Measurements from ENCODE around the gene KATNAL1.
"Not testable (repeated sequence)": the region's sequence is repeated elsewhere in the genome, so short reads cannot be mapped to it uniquely, and the experiment has no call there.

The KATNAL1 gene

DNA sequence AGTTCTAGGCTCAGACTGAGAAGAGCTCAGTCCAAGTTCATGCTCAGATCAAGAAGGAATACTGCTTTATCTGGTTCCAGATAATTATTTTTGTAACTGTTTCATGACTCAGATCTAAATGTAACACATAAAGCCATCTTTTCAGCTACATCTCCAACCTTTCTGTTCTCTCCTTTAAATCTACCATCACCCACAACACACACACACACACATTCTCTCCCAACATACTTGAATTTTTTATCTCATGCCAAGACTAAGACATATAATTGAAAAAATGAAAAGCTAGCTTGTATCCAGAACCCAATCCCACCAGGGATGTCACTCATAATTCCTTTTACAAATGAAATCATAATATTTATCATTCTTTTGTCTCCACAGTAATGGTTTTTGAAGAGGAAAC lies 7.6 kb downstream of the KATNAL1 start:
- TF ChIP-seq, protein P1, sequence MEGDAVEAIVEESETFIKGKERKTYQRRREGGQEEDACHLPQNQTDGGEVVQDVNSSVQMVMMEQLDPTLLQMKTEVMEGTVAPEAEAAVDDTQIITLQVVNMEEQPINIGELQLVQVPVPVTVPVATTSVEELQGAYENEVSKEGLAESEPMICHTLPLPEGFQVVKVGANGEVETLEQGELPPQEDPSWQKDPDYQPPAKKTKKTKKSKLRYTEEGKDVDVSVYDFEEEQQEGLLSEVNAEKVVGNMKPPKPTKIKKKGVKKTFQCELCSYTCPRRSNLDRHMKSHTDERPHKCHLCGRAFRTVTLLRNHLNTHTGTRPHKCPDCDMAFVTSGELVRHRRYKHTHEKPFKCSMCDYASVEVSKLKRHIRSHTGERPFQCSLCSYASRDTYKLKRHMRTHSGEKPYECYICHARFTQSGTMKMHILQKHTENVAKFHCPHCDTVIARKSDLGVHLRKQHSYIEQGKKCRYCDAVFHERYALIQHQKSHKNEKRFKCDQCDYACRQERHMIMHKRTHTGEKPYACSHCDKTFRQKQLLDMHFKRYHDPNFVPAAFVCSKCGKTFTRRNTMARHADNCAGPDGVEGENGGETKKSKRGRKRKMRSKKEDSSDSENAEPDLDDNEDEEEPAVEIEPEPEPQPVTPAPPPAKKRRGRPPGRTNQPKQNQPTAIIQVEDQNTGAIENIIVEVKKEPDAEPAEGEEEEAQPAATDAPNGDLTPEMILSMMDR (conservative IDR thresholded peaks at IDR 0.05; ENCODE audit: low read depth, low read length): no peak
- DNase-seq (ENCODE audit: low read depth): no peak

GRCh38 chr13:30295116-30295515 lies 12.2 kb downstream of the KATNAL1 start:
- TF ChIP-seq, protein P1 (conservative IDR thresholded peaks at IDR 0.05; ENCODE audit: low read depth, low read length): no peak
- DNase-seq (ENCODE audit: low read depth): no peak
- H3K4me3 ChIP-seq (ENCODE audit: low read length): no peak overlapping the region

More for the DNA sequence above, 7.6 kb downstream of the KATNAL1 start:
- H3K4me3 ChIP-seq (ENCODE audit: low read length): no peak overlapping the region

DNA sequence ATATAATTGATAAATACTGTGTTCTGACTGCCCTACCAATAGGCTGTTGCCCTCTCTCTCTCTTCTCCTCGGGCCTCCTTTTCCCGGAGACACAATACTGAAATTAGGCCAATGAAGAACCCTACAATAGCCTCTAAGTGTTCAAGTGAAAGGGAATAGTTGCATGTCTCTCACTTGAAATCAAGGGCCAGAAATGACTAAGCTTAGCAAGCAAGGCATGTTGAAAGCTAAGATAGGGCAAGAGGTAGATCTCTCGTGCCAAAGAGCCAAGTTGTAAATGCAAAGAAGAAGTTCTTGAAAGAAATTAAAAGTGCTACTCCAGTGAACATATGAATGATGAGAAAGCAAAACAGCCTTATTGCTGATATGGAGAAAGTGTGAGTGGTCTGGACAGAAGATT lies 13.3 kb downstream of the KATNAL1 start:
- no peak overlapping the region for H3K4me3 ChIP-seq (ENCODE audit: low read length)
- no peak for DNase-seq (ENCODE audit: low read depth)
- TF ChIP-seq, protein P1 (conservative IDR thresholded peaks at IDR 0.05; ENCODE audit: low read depth, low read length): no peak

DNA sequence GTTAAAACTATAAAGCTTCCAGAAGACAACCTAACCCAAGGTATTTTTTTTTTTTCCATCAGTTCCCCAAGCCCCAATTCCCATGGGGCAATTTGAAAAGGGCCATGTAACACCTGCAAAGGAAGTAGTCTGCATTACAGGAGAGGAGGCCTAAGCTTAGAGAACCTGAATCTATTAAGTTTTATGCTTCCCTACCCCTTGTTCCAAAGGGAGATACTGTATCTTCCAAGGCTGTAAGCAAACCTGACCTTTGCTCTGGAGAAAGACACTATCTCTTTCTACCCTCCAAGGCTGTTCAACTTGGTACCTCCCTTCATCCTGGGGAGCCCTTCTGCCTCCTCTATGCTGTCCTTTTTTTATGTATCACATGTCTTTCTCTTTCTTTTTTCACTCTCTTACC lies 15.0 kb downstream of the KATNAL1 start:
- no peak for DNase-seq (ENCODE audit: low read depth)
- TF ChIP-seq, protein P1 (conservative IDR thresholded peaks at IDR 0.05; ENCODE audit: low read depth, low read length): no peak
- H3K4me3 ChIP-seq (ENCODE audit: low read length): no peak overlapping the region

GRCh38 chr13:30290812-30291436 lies 16.4 kb downstream of the KATNAL1 start:
- TF ChIP-seq, protein P1 (conservative IDR thresholded peaks at IDR 0.05; ENCODE audit: low read depth, low read length): no peak
- no peak for DNase-seq (ENCODE audit: low read depth)
- H3K4me3 ChIP-seq (ENCODE audit: low read length): no peak overlapping the region

DNA sequence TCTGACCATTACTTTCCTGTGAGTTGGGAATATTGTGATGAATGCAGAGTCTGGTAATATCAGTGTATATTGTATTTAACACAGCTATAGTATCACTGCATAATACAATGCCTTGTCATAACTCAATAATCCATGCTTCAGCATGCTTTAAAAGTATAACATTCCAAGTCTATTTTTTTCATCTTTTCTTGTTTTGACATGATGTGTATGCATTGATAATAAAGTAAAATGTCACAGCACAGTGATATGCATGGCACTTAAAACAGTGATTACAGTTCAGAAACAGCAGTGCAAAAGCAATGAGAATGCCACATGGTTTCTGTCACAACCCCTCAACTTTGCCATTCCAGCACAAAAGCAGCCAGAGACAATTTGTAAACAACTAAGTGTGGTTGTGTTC lies 17.8 kb downstream of the KATNAL1 start:
- DNase-seq (ENCODE audit: low read depth): no peak
- TF ChIP-seq, protein P1 (conservative IDR thresholded peaks at IDR 0.05; ENCODE audit: low read depth, low read length): no peak
- no peak overlapping the region for H3K4me3 ChIP-seq (ENCODE audit: low read length)

GRCh38 chr13:30286059-30286458 lies 21.3 kb downstream of the KATNAL1 start:
- not testable (repeated sequence) for DNase-seq (ENCODE audit: low read depth); H3K4me3 ChIP-seq (ENCODE audit: low read length)
